Liver (tissue), 9 donors: ENCODE results near the gene HSPBAP1. TPM values are rescaled to one million over a fixed set of nuclear protein-coding genes. Genes with fewer than 3 reads are reported as not detected.

Source experiments
- DNase-seq: peaks from one replicate; pipeline ENCODE4 v3.0.0-alpha.2; 2017; ENCODE audit warnings: low spot score
- H3K27ac ChIP-seq, 2 donors: one replicate each; pipeline ENCODE4 v1.7.0; 2013; ENCODE audit warnings: inconsistent platforms in 2 of 2, low read length in 2 of 2, control low read depth in 1 of 2, low read depth in 1 of 2, mild to moderate bottlenecking in 1 of 2
- H3K27me3 ChIP-seq, 4 donors: one replicate each; pipeline versions ENCODE4 v1.6.1 to v1.7.0; 2013; ENCODE audit warnings: low read length in 3 of 4, inconsistent platforms in 1 of 4, mild to moderate bottlenecking in 1 of 4, moderate library complexity in 1 of 4; ENCODE audit not compliant: control insufficient read depth in 4 of 4, insufficient read depth in 4 of 4
- H3K36me3 ChIP-seq, 4 donors: one replicate each; pipeline versions ENCODE4 v1.6.1 to v1.7.0; 2013; ENCODE audit warnings: low read length in 3 of 4, mild to moderate bottlenecking in 3 of 4, low read depth in 1 of 4, moderate library complexity in 1 of 4; ENCODE audit not compliant: control insufficient read depth in 4 of 4, insufficient read depth in 3 of 4
- H3K4me1 ChIP-seq, 4 donors: one replicate each; pipeline versions ENCODE4 v1.6.1 to v1.7.0; 2013; ENCODE audit warnings: low read length in 3 of 4, mild to moderate bottlenecking in 3 of 4, moderate library complexity in 1 of 4; ENCODE audit not compliant: control insufficient read depth in 4 of 4, insufficient read depth in 4 of 4
- H3K4me3 ChIP-seq, 3 donors: one replicate each; pipeline versions ENCODE4 v1.6.1 to v1.7.0; 2013; ENCODE audit warnings: low read length in 3 of 3, control low read depth in 1 of 3, low read depth in 1 of 3, mild to moderate bottlenecking in 1 of 3
- H3K9ac ChIP-seq, 2 donors: one replicate each; pipeline ENCODE4 v1.7.0; 2013; ENCODE audit warnings: low read length in 2 of 2, mild to moderate bottlenecking in 2 of 2, moderate library complexity in 2 of 2, control low read depth in 1 of 2, low read depth in 1 of 2
- H3K9me3 ChIP-seq, 4 donors: one replicate each; pipeline versions ENCODE4 v1.6.1 to v1.7.0; 2013; ENCODE audit warnings: low read length in 3 of 4; ENCODE audit not compliant: control insufficient read depth in 4 of 4
- CTCF ChIP-seq: fragments of 150-350 bp; IDR thresholded peaks from 2 replicates; pipeline ENCODE4 v1.5.1; 2017; ENCODE audit warnings: improper control_type of control experiment, low read depth, low read length; ENCODE audit not compliant: missing input control
- EGR1 ChIP-seq, 2 donors: IDR thresholded peaks; 2 replicates each; pipeline ENCODE4 v1.6.1; 2016 to 2018; ENCODE audit warnings: antibody characterized with exemption in 2 of 2, low read depth in 2 of 2
- FOXA1 ChIP-seq: IDR thresholded peaks from 2 replicates; pipeline ENCODE4 v1.6.1; 2016; ENCODE audit warnings: antibody characterized with exemption
- FOXA2 ChIP-seq: IDR thresholded peaks from 2 replicates; pipeline ENCODE4 v1.6.1; 2016; ENCODE audit warnings: antibody characterized with exemption
- GABPA ChIP-seq, 2 donors: IDR thresholded peaks in 1 of 2; conservative IDR thresholded peaks in 1 of 2; 2 replicates each; pipeline ENCODE4 v1.6.1; 2016; ENCODE audit warnings: antibody characterized with exemption in 2 of 2, mild to moderate bottlenecking in 1 of 2, moderate library complexity in 1 of 2
- HNF4A ChIP-seq, 2 donors: conservative IDR thresholded peaks; 2 replicates each; pipeline ENCODE4 v1.6.1; 2016; ENCODE audit warnings: antibody characterized with exemption in 2 of 2, mild to moderate bottlenecking in 2 of 2
- HNF4G ChIP-seq: IDR thresholded peaks from 2 replicates; pipeline ENCODE4 v1.6.1; 2016; ENCODE audit warnings: antibody characterized with exemption
- JUND ChIP-seq, 2 donors: IDR thresholded peaks; 2 replicates each; pipeline ENCODE4 v1.6.1; 2016; ENCODE audit warnings: antibody characterized with exemption in 2 of 2
- MAX ChIP-seq: IDR thresholded peaks from 2 replicates; pipeline ENCODE4 v1.6.1; 2016; ENCODE audit warnings: antibody characterized with exemption
- NR2F2 ChIP-seq: IDR thresholded peaks from 2 replicates; pipeline ENCODE4 v1.6.1; 2016; ENCODE audit warnings: antibody characterized with exemption
- RAD21 ChIP-seq, 2 donors: IDR thresholded peaks; 2 replicates each; pipeline ENCODE4 v1.6.1; 2016; ENCODE audit warnings: antibody characterized with exemption in 2 of 2, mild to moderate bottlenecking in 2 of 2
- RXRA ChIP-seq, 2 donors: IDR thresholded peaks; 2 replicates each; pipeline ENCODE4 v1.6.1; 2017 to 2018; ENCODE audit warnings: antibody characterized with exemption in 2 of 2, mild to moderate bottlenecking in 1 of 2
- SP1 ChIP-seq: IDR thresholded peaks from 2 replicates; pipeline ENCODE4 v1.6.1; 2018; ENCODE audit warnings: antibody characterized with exemption, mild to moderate bottlenecking
- YY1 ChIP-seq: IDR thresholded peaks from 2 replicates; pipeline ENCODE4 v1.6.1; 2016; ENCODE audit warnings: antibody characterized with exemption, mild to moderate bottlenecking
- ZBTB33 ChIP-seq: IDR thresholded peaks from 2 replicates; pipeline ENCODE4 v1.6.1; 2016; ENCODE audit warnings: antibody characterized with exemption
- WGBS: extraction: QIAGEN DNeasy Blood & Tissue Kit; methylation state at CpG from one replicate; pipeline ENCODE4 v1.1.7; 2013; 5-methylcytosine and 5-hydroxymethylcytosine counted together
- polyA plus RNA-seq, 2 donors: library from polyadenylated mRNA; stranded (reverse) in 1 of 2; unstranded in 1 of 2; fragments of 200-250 nt in 1 of 2; fragments of >200 nt in 1 of 2; fragmentation: Nextera tagmentation in 1 of 2; extraction: Ambion mirVana in 1 of 2; gene quantifications; one replicate each; pipeline versions ENCODE4 v1.2.1 to v1.2.3, GENCODE V29; 2013 to 2015
- total RNA-seq, 2 donors: library from RNA; depleted of rRNA; stranded (reverse); fragments of >200 nt; gene quantifications; one replicate each; pipeline ENCODE4 v1.2.3, GENCODE V29; 2014
- TF ChIP-seq, protein P1 (sequence below): IDR thresholded peaks from 2 replicates; pipeline ENCODE4 v1.6.1; 2016; ENCODE audit warnings: antibody characterized with exemption
- TF ChIP-seq, protein P2 (sequence below): IDR thresholded peaks from 2 replicates; pipeline ENCODE4 v1.6.1; 2016; ENCODE audit warnings: antibody characterized with exemption, mild to moderate bottlenecking
- donor health status: healthy.
- donor health status: healthy.
- donor health status: healthy.
- donor health status: healthy.
- donor health status: healthy.

The HSPBAP1 gene
- total and polyA plus RNA-seq, 4 donors, result 2.2 to 5.3 (median 3.9) TPM

DNA sequence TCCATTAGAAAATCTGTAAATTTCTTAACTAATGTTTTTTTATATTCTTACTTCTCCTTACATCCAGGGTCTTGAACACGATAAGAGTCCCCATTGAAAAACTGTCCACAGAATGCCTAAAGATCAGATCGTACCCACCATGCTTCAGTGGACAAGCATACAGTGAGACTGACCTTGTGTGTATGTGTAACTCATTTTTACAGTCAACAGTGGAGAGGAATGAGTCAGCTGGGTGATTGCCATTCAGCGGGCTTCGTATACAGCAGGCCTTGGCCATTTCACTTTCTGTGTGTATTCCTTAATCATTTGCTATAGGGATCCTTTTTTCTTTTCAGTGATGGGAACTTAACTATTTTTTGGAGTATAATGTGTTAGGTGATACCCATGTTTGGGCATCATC is 102.4 kb downstream of the HSPBAP1 start:
- Histone ChIP-seq H3K27ac (no peak overlapping the region), H3K36me3 (peaks cover 5 to 49% (median 37%) of the 10 kb centered on the region in 4 donors), H3K27me3 (no peaks in the 10 kb centered on the region), H3K9ac (no peak overlapping the region), H3K9me3 (no peaks in the 10 kb centered on the region), H3K4me1 (peaks cover 0 to 10% (median 6%) of the 10 kb centered on the region in 4 donors), H3K4me3 (no peak overlapping the region)
- WGBS, result 93% methylated on average over 4 of the region's 4 CpGs
- no peak for DNase-seq
- TF ChIP-seq EGR1 (IDR thresholded peaks at IDR 0.05; ENCODE audit: low read depth in 2 of 2), result no peak
- TF ChIP-seq HNF4G, result no peak
- TF ChIP-seq, protein P1, sequence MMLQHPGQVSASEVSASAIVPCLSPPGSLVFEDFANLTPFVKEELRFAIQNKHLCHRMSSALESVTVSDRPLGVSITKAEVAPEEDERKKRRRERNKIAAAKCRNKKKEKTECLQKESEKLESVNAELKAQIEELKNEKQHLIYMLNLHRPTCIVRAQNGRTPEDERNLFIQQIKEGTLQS, result no peak
- TF ChIP-seq FOXA2, result no peak
- no peak for TF ChIP-seq NR2F2
- TF ChIP-seq JUND (IDR thresholded peaks at IDR 0.05), result no peak
- no peak for TF ChIP-seq FOXA1
- no peak for TF ChIP-seq RAD21 (IDR thresholded peaks at IDR 0.05)
- no peak for TF ChIP-seq ZBTB33
- TF ChIP-seq HNF4A (conservative IDR thresholded peaks at IDR 0.05), result no peak
- TF ChIP-seq CTCF, result no peak
- TF ChIP-seq MAX, result no peak
- no peak for TF ChIP-seq GABPA (IDR thresholded peaks at IDR 0.05 in 1 of 2, conservative IDR thresholded peaks at IDR 0.05 in 1 of 2)
- no peak for TF ChIP-seq RXRA (IDR thresholded peaks at IDR 0.05)

DNA sequence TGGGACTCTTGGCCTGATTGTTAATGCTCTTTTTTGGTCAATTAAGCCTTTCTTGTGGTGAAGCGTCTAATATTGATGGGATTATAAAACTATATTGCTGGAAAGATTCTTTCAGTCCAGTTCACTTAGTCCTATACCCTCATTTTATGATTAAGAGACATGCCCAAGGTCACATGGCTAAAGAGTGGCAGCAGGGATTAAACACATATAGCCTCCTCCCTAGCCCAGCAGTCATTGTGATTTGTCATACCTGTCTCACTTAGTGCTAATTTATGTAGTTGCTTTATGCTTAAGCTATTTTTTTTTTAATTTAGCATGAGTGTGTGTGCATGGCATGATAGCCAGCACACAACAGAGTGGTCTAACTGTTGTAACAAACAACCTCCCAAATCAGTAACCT is 103.5 kb downstream of the HSPBAP1 start:
- TF ChIP-seq JUND (IDR thresholded peaks at IDR 0.05) (no peak), YY1 (no peak), SP1 (no peak), ZBTB33 (no peak), FOXA1 (no peak), HNF4G (no peak), NR2F2 (no peak), RXRA (IDR thresholded peaks at IDR 0.05) (no peak), CTCF (no peak), FOXA2 (no peak), HNF4A (conservative IDR thresholded peaks at IDR 0.05) (no peak), MAX (no peak), EGR1 (IDR thresholded peaks at IDR 0.05; ENCODE audit: low read depth in 2 of 2) (no peak), RAD21 (IDR thresholded peaks at IDR 0.05) (no peak)
- TF ChIP-seq, protein P2, sequence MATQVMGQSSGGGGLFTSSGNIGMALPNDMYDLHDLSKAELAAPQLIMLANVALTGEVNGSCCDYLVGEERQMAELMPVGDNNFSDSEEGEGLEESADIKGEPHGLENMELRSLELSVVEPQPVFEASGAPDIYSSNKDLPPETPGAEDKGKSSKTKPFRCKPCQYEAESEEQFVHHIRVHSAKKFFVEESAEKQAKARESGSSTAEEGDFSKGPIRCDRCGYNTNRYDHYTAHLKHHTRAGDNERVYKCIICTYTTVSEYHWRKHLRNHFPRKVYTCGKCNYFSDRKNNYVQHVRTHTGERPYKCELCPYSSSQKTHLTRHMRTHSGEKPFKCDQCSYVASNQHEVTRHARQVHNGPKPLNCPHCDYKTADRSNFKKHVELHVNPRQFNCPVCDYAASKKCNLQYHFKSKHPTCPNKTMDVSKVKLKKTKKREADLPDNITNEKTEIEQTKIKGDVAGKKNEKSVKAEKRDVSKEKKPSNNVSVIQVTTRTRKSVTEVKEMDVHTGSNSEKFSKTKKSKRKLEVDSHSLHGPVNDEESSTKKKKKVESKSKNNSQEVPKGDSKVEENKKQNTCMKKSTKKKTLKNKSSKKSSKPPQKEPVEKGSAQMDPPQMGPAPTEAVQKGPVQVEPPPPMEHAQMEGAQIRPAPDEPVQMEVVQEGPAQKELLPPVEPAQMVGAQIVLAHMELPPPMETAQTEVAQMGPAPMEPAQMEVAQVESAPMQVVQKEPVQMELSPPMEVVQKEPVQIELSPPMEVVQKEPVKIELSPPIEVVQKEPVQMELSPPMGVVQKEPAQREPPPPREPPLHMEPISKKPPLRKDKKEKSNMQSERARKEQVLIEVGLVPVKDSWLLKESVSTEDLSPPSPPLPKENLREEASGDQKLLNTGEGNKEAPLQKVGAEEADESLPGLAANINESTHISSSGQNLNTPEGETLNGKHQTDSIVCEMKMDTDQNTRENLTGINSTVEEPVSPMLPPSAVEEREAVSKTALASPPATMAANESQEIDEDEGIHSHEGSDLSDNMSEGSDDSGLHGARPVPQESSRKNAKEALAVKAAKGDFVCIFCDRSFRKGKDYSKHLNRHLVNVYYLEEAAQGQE, result no peak
- TF ChIP-seq, protein P1, result no peak
- H3K9me3 ChIP-seq, result no peaks in the 10 kb centered on the region
- DNase-seq, result no peak
- peaks cover 0 to 10% (median 6%) of the 10 kb centered on the region in 4 donors for H3K4me1 ChIP-seq
- no peaks in the 10 kb centered on the region for H3K27me3 ChIP-seq
- WGBS, result 96% methylated on average over 1 of the region's 1 CpG
- H3K4me3 ChIP-seq, result no peak overlapping the region
- H3K27ac ChIP-seq, result no peak overlapping the region
- peaks cover 4 to 49% (median 30%) of the 10 kb centered on the region in 4 donors for H3K36me3 ChIP-seq
- H3K9ac ChIP-seq, result no peak overlapping the region
